Measurements from ENCODE around the gene RASIP1.
A peak's percentile ranks its signal among the peaks of the same experiment; 100 is the strongest.

The RASIP1 gene

DNA sequence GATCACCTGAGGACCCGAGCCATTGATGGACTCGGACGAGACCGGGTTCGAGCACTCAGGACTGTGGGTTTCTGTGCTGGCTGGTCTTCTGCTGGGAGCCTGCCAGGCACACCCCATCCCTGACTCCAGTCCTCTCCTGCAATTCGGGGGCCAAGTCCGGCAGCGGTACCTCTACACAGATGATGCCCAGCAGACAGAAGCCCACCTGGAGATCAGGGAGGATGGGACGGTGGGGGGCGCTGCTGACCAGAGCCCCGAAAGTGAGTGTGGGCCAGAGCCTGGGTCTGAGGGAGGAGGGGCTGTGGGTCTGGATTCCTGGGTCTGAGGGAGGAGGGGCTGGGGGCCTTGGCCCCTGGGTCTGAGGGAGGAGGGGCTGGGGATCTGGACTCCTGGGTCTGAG lies 15.8 kb upstream of the RASIP1 start:
- no peak for DNase-seq (ENCODE audit: low spot score)

DNA sequence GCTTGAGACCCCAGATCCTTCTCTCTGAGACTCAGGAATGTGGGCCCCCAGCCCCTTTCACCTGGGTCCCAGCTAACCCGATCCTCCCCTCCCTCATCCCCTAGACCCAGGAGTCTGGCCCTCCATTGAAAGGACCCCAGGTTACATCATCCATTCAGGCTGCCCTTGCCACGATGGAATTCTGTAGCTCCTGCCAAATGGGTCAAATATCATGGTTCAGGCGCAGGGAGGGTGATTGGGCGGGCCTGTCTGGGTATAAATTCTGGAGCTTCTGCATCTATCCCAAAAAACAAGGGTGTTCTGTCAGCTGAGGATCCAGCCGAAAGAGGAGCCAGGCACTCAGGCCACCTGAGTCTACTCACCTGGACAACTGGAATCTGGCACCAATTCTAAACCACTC lies 15.4 kb upstream of the RASIP1 start:
- DNase-seq (ENCODE audit: low spot score), result no peak

DNA sequence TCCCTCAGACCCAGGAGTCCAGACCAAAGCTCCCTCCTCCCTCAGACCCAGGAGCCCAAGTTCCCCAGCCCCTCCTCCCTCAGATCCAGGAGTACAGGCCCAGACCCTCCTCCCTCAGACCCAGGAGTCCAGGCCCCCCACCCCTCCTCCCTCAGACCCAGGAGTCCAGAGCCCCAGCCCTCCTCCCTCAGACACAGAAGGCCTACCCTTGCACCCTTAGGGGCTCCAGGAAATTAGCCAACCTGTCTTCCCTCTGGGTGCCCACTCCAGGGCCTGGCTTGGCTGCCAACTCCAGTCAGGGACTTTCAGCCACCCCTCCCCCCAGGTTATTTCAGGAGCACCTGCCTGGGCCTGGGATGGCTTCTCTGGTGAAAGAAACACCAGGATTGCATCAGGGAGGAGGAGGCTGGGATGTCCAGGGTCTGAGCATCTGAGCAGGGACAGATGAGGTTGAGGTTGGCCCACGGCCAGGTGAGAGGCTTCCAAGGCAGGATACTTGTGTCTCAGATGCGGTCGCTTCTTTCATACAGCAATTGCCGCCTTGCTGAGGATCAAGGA lies 14.8 kb upstream of the RASIP1 start, which contains the start of gene FGF21:
FGF21 (plus strand) TSS at position 441 of the 558 bp plus-strand sequence. CDS start 713 bp downstream, outside the sequence.
- DNase-seq (ENCODE audit: low spot score), result no peak

DNA sequence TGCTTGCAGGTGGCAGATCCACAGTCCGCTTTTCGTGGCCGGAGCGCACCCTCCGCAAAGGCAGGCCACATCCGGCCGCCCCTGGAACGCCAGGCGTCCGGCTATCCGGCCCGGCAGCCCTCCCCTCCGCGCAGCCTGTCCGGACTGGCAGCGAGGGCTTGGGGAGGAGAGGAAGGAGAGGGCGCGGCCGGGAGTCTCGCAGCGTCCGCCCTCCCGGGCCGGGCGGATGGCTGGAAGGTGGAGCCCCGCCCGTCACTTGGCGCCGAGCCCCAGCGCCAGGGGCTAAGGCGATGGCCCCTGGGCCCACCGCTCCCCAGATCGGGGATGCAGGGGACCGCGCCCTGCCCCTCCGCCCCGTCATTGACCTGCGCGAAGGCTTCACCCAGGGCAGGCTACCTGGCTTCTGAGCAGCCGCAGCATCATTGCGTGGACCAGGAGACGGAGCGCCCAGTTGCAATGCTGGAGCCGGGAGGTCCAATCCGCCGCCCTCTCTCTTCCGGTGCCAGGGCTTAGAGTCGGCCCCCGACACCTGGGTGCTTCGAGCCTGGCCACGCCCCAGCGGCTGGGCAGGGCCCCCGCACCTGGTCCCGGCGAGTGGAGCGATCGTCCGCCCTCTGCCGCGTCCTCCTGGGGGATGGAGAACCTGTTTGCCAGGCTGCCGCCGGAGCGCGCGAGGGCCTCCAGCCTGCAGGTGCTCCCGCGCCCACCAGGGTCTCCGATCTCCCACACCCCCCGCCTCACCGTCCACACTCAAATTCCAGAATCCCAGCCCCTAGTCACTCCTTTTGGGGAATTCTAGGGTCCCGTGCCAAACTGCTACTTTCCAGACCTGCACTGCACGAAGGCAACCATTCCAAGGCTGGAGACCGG lies 12.3 kb upstream of the RASIP1 start, which contains the start of gene FUT1:
FUT1 (minus strand) TSS at position 146 of the 870 bp plus-strand sequence. CDS start 1,360 bp downstream, outside the sequence.
- DNase-seq (ENCODE audit: low spot score), result no peak

DNA sequence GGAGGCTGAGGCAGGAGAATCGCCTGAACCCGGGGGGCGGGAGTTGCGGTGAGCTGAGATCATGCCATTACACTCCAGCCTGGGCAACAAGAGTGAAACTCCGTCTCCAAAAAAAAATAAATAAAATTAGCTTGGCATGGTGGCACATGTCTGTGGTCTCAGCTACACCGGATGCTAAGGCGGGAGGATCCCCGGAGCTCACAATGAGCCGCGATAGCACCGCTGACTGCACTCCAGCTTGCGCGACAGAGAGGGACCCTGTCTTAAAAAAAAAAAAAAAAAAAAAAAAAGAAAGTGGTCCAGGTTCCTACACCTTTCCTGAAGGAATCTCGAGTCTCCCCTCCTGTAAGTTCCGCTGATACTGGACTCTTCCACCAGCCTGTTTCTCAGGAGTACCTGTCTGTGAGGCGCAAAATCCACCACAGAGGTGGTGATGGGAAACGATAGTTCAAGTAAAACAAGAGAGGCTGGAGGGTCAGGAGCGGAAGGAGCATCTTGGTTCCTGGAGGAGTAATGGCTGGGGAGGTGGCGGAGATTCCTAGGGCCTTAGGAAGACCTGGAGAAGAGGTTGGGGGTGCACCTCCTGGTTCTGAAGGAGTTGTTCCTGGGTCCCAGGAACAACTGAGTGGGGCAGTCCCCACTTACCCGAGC lies 11.6 kb upstream of the RASIP1 start:
- DNase-seq (ENCODE audit: low spot score), result no peak

DNA sequence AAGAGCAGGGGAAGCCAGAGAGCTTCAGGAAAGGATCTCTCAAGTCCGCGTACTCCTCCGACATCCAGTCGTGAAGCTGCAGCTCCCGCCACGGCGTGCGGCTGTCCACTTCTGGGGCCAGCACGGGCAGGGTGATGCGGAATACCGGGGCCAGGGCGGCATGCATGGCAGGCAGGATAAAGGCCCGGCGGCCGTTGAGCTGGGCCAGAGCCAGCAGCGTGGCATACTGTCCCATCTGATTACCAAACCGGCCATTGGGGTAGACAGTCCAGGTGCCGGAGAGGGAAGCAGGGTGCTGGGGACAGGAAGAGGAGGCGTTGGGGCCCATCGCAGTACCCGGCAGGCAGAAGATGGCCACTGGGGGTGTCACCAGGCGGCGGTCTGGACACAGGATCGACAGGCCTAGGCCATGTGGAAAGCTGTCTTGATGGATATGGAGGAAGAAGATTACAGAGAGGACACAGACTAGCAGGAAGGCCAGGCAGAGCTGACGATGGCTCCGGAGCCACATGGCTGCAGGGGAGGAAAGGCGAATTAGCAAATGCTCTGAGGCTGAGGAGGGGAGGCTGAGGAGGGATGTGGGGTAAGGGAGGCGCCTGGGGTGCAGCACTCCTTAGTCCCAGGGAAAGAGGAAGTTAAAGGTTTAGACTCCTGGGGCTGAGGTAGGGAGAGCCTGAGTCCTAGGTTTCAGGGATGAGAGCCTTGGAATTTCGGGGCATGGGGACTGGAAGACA lies 10.5 kb upstream of the RASIP1 start:
- no peak for DNase-seq (ENCODE audit: low spot score)

DNA sequence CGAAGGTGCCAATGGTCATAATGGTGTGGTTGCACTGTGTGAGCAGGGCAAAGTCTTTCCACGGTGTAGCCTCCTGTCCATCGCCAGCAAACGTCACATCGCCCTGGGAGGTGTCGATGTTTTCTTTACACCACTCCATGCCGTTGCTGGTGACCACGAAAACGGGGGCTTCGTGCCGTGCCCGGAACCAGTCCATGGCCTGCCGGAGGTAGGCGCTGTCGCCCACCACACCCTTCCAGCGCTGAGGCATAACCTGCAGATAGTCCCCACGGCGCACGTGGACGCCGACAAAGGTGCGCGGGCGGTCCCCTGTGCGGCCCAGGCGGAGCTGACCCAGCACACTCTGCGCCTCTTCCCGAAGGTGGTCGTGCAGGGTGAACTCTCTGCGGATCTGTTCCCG lies 9.9 kb upstream of the RASIP1 start:
- no peak for DNase-seq (ENCODE audit: low spot score)

DNA sequence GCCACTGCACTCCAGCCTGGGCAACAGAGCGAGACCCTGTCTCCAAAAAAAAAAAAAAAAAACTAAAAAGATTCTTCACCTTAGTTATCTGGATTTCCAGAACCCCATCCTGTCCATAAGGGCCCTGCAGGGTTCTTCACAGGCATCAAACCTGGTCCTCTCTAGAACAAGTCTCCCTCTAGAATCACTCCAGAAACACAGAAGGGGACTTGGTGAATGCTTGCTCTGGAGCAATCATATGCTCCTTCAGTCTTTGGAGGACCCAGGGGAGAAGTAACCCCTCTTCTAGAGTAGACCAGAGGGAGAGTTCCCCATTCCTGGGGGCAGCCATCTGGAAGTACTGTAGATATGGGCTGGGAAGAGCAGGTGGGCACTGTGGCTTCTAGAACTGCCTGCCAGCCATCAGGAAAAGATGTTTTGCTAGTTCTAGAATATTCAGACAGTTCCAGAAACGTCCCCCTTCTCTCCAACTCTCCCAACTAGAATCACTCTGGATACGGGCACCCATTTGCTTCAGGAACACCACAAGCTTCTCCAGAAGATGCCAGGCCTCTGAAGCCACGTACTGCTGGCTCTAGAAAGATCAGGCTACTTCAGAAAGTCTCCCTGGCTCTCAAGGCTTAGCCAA lies 9.3 kb upstream of the RASIP1 start:
- no peak for DNase-seq (ENCODE audit: low spot score)

DNA sequence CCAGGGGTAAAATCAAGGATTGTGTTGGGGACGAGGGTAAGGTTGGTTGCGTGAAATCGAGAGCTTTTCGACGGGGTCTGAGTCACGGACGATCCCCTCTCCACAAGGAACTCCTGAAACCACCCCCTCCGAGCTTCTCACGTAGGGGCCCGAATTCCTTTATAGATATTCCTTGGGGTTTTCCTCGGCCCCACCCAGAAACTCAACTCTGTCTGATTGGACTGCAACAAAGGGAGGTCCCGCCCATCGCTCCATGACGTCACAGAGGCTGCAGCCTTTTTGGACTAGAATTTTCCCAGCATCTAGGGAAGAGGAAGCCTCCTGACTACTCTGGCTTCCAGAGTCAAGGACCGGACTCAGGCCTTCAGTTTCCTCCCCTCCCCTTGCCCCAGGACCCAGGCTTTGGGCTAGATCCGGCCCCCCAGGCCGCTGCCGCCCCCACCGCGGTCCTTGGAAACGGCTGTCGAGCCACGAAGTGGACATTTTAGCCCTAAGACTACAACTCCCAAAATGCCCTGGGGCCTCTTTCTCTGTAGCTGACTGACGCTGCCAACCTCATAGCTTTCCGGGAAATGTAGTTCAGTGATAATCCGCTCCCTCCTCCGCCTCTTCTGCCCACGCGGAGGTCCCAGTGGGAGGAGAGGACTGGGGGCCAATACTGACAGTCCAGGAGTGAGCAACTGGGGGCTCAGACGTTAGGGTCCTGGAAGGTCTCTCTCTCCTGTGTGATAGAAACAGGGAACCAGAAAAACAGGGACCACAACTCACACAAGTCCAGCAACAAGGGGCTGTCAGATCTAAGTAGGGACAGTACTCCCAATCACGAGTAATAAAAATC lies 6.5 kb upstream of the RASIP1 start, which contains the start of gene IZUMO1:
IZUMO1 (minus strand) TSS at position 172 of the 838 bp plus-strand sequence. CDS start 1,050 bp downstream, outside the sequence.
- peak; percentile 88 for DNase-seq (ENCODE audit: low spot score)

DNA sequence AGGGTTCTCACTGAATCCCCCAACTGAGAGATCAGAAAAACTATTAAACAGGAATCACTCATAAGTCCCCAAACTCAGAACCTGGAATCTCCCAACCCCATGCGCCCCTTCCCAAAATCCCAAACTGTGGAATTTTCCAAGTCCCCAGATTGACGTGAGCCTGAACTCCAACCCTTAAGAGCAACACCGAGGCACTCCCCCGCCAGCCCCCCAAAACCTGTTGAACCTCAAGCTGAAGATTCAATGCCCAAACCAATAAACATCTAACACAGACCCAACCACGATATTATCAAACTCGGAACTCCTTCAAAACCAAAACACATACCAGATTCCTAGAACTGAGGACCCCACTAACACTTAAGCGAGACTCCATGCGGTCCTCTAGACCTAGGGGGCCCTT lies 5.7 kb upstream of the RASIP1 start:
- DNase-seq (ENCODE audit: low spot score), result no peak

DNA sequence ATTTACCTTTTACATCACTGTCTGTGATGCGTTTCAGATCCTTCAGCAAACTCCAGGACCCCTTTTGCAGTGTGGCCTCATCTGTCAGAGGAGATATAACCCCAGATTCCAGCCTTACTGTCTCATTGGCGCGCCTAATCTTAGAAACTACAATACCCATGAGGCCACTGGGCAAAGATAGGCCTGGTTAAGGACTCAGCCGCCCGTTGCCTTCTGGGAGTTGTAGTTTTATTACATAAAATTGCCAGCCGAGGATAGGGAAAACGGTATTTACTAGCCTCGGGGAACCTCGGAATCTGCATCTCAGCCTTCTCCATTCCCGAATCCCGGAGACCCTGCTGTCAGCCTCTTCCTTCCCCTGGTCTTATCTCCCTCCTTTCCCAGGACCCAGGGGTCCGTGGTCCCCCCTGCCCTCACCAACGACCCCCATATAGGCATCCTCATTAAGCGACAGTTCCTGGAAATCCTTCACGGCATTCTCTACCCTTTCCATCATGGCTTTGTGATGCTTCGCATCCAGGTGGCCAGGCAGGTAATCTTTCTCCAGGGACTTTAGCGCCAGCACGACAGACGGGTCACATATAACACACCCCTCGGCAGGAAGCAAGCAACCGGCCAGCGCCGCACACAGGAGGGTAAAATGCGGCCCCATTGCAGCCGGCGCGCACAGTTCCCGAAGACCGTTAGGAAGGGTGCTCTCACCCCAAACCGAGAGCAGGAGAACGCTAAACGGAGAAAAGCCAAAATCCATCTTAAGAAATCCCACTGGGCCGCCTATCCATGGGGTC lies 5.0 kb upstream of the RASIP1 start:
- DNase-seq (ENCODE audit: low spot score), result no peak

DNA sequence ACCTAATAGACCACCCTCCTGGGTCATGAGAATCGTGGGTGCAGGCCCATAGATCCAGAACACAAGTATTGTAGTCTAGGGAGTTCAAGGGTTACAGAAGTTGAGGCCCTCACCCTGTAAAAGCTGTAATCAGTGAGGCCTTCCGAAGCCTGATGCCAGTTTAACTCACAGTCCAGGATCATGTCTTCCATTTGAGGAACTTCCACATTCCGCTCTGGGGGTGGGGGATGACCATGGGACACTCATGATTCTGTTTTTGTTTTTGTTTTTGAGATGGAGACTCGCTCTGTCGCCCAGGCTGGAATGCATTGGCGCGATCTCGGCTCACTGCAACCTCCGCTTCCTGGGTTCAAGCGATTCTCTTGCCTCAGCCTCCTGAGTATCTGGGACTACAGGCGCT lies 1.7 kb upstream of the RASIP1 start:
- DNase-seq (ENCODE audit: low spot score), result no peak

DNA sequence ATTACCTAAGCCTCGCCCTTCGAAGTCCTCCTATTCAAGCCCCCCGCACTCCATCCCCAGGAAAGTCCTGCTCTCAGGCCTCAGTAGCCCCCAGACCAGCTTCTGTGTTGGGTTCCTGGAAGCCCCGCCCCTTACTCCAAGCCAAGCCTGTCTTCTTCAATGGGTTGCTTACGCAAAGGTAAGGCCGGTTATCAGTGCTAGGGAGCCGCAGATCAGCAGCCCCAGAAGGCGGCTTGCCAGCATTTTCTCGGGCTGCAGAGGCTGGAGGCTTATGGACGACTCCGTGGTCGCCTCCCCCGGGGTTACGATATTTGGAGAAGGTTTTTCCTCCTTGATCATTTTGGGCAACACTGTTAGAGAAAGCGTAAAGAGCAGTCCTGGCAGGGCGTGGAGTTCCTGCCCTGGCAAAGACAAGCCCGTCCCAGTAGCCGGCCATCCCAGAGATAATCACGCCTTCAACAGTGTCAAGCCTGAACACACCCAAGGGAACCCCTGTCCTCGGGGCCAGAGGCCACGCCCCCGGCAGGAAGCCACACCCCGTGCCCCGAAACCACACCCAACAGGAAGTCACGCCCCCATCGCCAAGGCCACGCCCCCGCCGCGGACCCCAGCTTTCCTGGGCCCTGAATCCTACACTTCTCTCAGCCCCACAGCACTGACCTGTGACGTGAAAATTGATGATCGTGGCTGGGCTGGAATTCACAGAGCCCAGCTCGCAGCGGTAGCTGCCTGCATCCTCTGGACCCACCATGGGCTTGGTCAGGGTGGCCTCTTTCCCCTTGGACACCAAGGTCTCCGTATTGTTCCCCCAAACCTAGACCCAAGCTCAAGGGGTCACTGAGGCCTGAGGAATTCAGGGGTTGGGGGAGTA lies 954 bp upstream of the RASIP1 start:
- DNase-seq (ENCODE audit: low spot score), result no peak

DNA sequence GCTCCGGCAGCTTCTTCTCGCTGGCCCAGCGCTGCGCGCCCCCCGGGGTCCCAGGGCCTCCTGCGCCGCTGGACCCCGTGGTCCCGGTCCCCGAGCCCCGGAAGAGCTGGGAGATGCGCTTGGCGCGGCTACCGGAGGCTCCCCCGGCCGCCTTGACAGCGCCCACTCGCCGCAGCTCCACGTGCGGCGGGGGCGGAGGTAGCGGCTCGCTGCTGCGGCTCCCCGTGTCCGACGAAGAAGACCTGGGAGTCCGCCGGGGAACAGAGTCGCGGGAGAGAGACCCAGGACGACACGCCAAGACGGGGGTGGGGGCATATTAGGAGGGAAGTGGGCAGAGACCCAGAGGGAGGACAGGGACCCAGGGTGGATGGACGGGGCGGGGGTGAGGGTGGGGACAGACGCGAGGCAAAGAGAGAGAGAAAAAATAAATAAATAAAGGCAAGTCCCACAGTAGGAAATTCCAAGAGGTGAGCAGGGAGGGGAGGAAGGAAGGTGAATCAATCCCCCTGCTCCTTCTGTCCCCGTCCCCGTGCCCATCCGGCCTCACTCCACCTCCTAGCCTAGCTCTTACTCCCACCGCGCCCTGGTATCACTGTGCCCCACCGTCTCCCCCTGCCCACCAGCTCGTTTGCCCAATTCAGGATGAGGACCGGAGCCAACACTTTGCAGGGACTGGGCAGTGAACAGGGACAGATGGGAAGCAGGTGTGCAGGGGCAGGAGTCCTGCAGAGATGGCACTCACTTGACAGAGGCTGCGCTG lies 826 bp downstream of the RASIP1 start:
- no peak for DNase-seq (ENCODE audit: low spot score)

DNA sequence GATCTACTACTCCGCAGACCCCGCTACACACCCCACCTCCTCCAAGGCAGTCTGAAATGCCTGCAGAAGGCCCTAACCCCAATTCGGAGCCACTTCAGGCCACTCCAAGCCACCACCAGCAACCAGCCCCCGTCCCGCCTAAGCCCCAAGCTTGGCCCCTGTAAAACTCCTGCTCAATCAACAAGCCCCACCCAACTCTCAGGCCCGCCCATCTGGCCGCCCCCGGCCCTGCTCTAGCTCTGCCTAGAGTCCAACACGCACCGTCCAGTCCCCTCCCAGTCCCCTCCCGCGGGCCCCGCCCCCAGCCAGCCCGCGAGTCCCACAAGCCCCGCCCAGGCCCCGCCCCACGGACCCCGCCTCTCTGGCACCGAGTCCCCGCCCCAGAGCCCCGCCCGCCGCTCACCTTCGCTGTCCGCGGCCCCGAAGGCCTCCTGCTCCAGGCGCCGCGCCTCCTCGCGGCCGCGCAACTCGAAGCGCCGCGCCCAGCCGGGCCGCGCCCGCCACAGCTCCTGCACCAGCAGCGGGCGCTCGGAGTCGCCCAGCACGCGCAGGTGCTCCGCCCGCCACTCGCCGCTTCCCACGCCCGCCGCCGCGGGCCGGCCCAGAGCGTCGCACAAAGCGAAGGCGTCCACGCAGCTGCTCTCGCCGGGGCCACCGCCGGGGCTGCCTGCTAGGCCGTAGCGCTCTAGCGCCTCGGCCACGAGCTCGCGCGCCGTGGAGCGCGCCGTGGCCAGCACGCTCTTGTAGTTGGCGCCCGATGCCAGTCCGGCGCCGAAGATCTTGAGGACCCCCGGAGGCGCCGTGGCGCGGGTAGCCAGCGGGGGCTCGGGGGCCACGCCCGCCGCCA lies 1.6 kb downstream of the RASIP1 start:
- peak; percentile 97 for DNase-seq (ENCODE audit: low spot score)

DNA sequence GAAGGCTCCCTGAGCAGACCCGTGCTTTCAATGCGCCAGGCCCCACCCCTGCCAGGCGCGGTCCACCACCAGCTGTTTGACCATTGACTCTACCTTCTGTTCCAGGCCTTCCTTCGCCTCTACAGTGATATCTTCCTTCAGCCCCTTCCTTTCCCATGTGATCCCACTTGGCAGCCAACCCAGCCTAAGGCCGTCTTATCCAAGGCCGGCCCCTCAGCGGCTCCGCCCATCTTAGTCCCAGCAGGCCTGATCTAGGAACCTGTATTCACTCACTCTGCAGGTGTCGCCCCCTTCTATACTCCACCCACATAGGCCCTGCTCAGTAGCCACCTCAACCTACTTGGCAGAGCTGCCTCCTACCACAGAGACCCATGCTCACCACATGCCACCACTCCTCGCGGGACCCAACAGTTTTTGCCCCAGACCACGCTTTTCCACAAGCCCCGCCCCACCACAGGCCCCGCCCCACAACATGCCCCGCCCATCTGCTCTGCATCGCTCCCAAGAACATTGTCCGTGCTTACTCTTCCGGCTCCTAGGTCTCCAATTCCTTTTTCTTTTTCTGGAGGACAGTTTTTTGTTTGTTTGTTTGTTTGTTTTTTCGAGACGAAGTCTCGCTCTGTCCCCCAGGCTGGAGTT lies 2.9 kb downstream of the RASIP1 start:
- no peak for DNase-seq (ENCODE audit: low spot score)
